ENCODE measurements around the gene NME2.

Gene NME2

GRCh38 chr17:51166198-51166986, at the start of gene NME2:
Gene NME2, plus strand, starts transcription at chr17:51166411. Its CDS starts 420 bp downstream, at chr17:51166831.
- DNase-seq (ENCODE audit: low read depth): peak; percentile 45
- TF ChIP-seq CTCF (IDR thresholded peaks at IDR 0.05; ENCODE audit: control insufficient read depth, extremely low read depth, insufficient read depth): 0 out of 2 replicates have a peak, but pooled peaks have one; percentile 12
- H3K4me3 ChIP-seq (ENCODE audit: low read depth, low read length): peak within 1 kb of the TSS; percentile 88

- TF ChIP-seq CTCF (IDR thresholded peaks at IDR 0.05; ENCODE audit: control insufficient read depth, extremely low read depth, insufficient read depth): no peak
- H3K4me3 ChIP-seq (ENCODE audit: low read depth, low read length): peak overlapping the region; percentile 79
- peak; percentile 95 for DNase-seq (ENCODE audit: low read depth)
Measured at GRCh38 chr17:51118330-51119195, 47.6 kb upstream of the NME2 start.

GRCh38 chr17:51119415-51120356, 46.5 kb upstream of the NME2 start:
- H3K4me3 ChIP-seq (ENCODE audit: low read depth, low read length): peak overlapping the region; percentile 79
- 0 out of 2 replicates have a peak, but pooled peaks have one; percentile 14 for TF ChIP-seq CTCF (IDR thresholded peaks at IDR 0.05; ENCODE audit: control insufficient read depth, extremely low read depth, insufficient read depth)
- DNase-seq (ENCODE audit: low read depth): no peak

GRCh38 chr17:51120357-51120738, 45.9 kb upstream of the NME2 start:
- no peak for DNase-seq (ENCODE audit: low read depth)

GRCh38 chr17:51120739-51121619, 45.2 kb upstream of the NME2 start, which contains the start of gene SPAG9:
Gene SPAG9, minus strand, starts transcription at chr17:51120868. Its CDS starts 212 bp downstream, at chr17:51120656.
- no peak for TF ChIP-seq CTCF (IDR thresholded peaks at IDR 0.05; ENCODE audit: control insufficient read depth, extremely low read depth, insufficient read depth)
- DNase-seq (ENCODE audit: low read depth): peak; percentile 76
- H3K4me3 ChIP-seq (ENCODE audit: low read depth, low read length): peak within 1 kb of the TSS; percentile 82

More at GRCh38 chr17:51120357-51120738, 45.9 kb upstream of the NME2 start:
- TF ChIP-seq CTCF (IDR thresholded peaks at IDR 0.05; ENCODE audit: control insufficient read depth, extremely low read depth, insufficient read depth): peak; percentile 24; the same call in 1 of the 2 replicates
- H3K4me3 ChIP-seq (ENCODE audit: low read depth, low read length): peak overlapping the region; percentile 79
